Ectodermal cell (in vitro differentiated cells): ENCODE measurements around the gene GALNTL6.
"Not testable (repeated sequence)": the region's sequence is repeated elsewhere in the genome, so short reads cannot be mapped to it uniquely, and the experiment has no call there.

ENCODE experiments used
- H3K27ac ChIP-seq: 2 replicates; pipeline ENCODE4 v1.7.0; 2013; ENCODE audit warnings: mild to moderate bottlenecking, low read depth, low read length; ENCODE audit not compliant: insufficient read depth, poor library complexity, severe bottlenecking
- H3K27me3 ChIP-seq: 2 replicates; pipeline ENCODE4 v1.7.0; 2013; ENCODE audit warnings: mild to moderate bottlenecking, low read length; ENCODE audit not compliant: insufficient read depth, control insufficient read depth, poor library complexity, severe bottlenecking
- H3K36me3 ChIP-seq: one replicate; pipeline ENCODE4 v1.7.0; 2013; ENCODE audit warnings: low read length; ENCODE audit not compliant: control insufficient read depth, insufficient read depth
- H3K4me1 ChIP-seq: one replicate; pipeline ENCODE4 v1.7.0; 2013; ENCODE audit warnings: low read length; ENCODE audit not compliant: control insufficient read depth, insufficient read depth
- H3K4me3 ChIP-seq: 2 replicates; pipeline ENCODE4 v1.7.0; 2013; ENCODE audit warnings: low read depth, low read length, control low read depth; ENCODE audit not compliant: insufficient read depth
- H3K9me3 ChIP-seq: 2 replicates; pipeline ENCODE4 v1.7.0; 2013; ENCODE audit warnings: mild to moderate bottlenecking, low read length, moderate library complexity; ENCODE audit not compliant: control insufficient read depth
- WGBS, 2 experiments: methylation state at CpG; one replicate each; pipeline ENCODE4 v1.1.7; 2013; ENCODE audit warnings: missing lambda C conversion rate in 2 of 2; 5-methylcytosine and 5-hydroxymethylcytosine counted together

Gene GALNTL6

DNA sequence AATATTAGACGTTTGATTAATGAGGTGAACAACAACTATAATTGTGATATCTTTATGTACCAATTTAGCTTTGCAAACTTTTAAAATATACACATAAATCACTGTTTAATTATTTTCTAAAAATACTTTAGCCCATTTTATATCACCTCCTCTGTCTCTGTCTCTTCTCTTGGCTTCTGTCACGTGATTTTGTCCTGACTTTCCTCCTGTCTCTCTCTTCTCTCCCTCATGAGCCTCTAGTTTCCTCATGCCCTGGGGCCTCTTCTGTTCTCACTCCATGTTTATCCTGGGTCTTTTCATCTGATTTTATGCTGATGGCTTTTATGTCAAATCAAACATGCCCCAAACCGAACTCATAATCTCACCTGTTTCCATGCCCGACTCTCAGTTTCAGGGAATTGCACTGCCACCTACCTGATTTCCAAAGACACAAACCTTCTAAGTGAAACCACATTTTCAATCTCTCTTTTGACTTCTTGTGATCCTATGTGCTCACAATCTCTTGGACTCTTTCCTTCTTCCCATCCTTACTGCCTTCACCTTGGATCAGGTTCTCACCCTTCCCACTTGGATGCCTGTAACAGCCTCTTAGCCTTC lies 1052.4 kb downstream of the GALNTL6 start:
- WGBS, 2 experiments = 90 to 93% methylated on average over 3 of the region's 4 CpGs
- H3K4me3 ChIP-seq = no peak overlapping the region

DNA sequence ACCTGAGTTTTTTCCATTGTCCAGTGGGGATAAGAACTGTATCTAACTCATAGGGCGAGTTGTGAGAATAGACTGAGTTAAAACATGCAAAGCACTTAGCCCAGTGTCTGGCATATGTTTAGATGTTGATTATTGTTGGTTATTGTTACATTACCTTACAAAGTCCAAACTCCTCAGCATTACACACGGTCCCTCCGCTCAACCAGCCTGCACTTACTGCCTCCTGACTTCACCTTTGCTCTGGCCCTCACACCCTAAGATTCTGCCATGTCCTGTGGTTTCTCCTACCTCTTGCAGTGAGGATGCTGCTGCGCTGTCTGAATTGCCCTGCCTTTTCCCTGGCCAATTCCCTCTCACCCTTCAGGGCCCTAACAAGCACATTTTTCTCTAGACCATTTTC lies 1053.2 kb downstream of the GALNTL6 start:
- Histone ChIP-seq H3K27ac (no peak overlapping the region), H3K36me3 (no peaks in the 10 kb centered on the region), H3K9me3 (no peaks in the 10 kb centered on the region), H3K27me3 (no peaks in the 10 kb centered on the region), H3K4me1 (no peaks in the 10 kb centered on the region), H3K4me3 (no peak overlapping the region)
- WGBS, 2 experiments = 92% methylated on average over 4 of the region's 4 CpGs

More for the DNA sequence above, 1052.4 kb downstream of the GALNTL6 start:
- no peaks in the 10 kb centered on the region for H3K4me1 ChIP-seq
- no peaks in the 10 kb centered on the region for H3K9me3 ChIP-seq
- H3K27ac ChIP-seq = no peak overlapping the region
- no peaks in the 10 kb centered on the region for H3K36me3 ChIP-seq
- H3K27me3 ChIP-seq = no peaks in the 10 kb centered on the region

DNA sequence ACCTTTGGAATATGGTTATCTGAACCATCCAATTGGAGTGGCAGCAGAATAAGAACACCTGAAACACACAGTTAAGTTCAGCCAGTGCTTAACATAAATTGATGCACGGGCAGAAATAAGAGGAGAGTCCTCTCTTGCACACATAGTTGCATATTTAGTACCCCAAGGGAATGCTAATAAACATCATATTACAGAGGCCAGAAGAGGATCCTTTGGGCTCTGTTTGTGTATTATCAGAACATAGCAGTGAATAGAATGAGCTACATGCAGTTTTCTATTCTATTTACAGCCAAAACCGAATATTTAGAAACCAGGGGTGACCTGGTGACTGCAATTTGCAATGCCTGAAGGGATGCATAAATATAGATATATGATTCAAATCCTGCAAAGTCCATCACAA lies 1054.6 kb downstream of the GALNTL6 start:
- Histone ChIP-seq H3K36me3 (no peaks in the 10 kb centered on the region), H3K4me1 (no peaks in the 10 kb centered on the region), H3K27me3 (no peaks in the 10 kb centered on the region), H3K9me3 (no peaks in the 10 kb centered on the region), H3K4me3 (no peak overlapping the region), H3K27ac (no peak overlapping the region)
- WGBS, 2 experiments = 80 to 100% methylated on average over 1 to 2 of the region's 2 CpGs

DNA sequence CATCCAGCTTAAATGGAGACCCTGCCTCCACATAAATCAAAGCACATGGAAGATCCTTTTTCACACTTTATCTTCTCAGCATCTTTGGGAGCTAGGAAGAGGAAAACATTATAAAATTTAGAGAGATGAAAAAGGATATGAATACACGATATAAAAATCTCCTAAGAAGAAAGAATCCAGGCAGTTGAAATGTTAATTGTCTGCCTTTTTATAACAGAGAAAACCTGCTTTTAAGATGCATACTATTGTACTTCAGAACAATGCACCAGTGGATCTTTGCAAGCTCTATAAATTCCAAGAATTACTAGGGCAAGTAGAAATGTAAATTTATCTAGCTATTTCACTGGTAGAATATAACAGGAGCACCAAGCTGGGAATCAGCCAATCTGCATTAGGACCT lies 1055.1 kb downstream of the GALNTL6 start:
- Histone ChIP-seq H3K36me3 (no peaks in the 10 kb centered on the region), H3K27me3 (no peaks in the 10 kb centered on the region), H3K27ac (no peak overlapping the region), H3K4me3 (no peak overlapping the region), H3K4me1 (no peaks in the 10 kb centered on the region), H3K9me3 (no peaks in the 10 kb centered on the region)
- WGBS, 2 experiments = 67% methylated on average over 1 of the region's 1 CpG; no CpG with 5 or more reads in 1 of the 2 experiments

DNA sequence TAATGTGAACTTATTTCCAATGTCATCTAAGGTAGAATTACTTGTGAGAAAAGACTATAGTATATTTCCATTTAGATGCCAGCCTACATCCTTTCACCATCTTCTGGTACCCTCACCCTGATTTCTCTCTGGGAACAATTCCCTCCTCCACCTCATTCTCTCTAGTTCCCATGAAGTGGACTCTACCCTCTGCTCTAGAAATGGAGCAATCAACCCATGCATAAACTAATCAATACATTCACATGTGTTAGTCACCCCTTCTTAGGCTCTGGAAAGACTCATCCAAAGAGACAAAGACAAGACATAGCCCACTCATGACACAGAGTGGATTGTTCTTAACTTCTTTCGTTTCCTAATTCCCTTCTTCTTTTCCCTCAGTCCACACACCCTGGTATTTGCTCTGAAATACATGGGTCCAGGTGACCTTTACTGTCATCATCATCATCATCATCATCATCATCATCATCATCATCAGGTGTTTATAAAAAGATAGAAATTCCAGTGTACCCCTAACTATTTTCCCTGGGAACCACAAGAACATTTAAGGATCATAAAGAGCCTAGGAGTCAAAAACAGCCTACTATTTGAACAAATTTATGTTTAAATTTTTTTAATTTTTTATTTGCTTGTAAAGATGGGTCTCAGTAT lies 1056.5 kb downstream of the GALNTL6 start:
- Histone ChIP-seq H3K4me3 (no peak overlapping the region), H3K4me1 (no peaks in the 10 kb centered on the region), H3K27ac (no peak overlapping the region), H3K36me3 (no peaks in the 10 kb centered on the region), H3K27me3 (no peaks in the 10 kb centered on the region), H3K9me3 (no peaks in the 10 kb centered on the region)
- WGBS, 2 experiments = 80 to 90% methylated on average over 1 of the region's 1 CpG

DNA sequence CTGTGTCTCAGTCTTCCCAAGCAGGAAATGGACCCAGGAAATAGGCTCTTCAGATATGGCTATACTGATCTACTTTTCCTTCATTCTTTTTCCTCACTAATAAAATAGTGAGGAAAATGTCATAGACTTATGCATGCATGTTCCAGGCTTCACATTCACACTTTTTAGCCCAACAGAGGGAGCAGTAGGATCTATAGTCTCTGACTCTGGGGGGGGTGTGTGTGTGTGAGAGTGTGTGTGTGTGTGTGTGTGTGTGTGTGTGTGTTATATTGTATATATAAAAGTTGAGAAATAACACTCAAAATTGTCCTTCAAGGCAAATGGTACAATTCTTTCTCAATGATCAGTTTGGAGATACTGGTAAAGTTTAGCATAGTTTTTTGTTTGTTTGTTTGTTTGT lies 1058.2 kb downstream of the GALNTL6 start:
- Histone ChIP-seq H3K4me3 (no peak overlapping the region), H3K9me3 (no peaks in the 10 kb centered on the region), H3K27me3 (no peaks in the 10 kb centered on the region), H3K27ac (no peak overlapping the region), H3K4me1 (no peaks in the 10 kb centered on the region), H3K36me3 (no peaks in the 10 kb centered on the region)

DNA sequence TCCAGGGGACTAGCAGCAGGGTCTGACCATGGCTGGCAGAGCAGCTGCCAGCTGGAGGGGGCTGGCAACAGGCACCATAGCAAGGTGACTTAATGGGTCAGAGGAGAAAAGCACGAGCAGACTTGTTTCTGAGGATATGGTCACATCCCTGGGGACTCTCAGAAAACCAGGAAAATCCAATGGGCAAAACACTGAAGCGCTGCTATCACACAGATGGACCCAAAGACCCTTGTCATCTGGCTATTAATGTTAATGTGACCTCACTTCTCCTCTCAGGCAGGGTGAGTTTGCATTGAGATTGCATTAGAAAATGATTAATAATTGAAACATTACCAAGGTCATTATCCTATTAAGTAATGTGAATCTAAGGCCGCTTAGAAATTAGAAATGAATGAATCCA lies 1061.7 kb downstream of the GALNTL6 start:
- no peaks in the 10 kb centered on the region for H3K27me3 ChIP-seq
- H3K27ac ChIP-seq = no peak overlapping the region
- H3K4me3 ChIP-seq = no peak overlapping the region
- H3K36me3 ChIP-seq = no peaks in the 10 kb centered on the region
- H3K9me3 ChIP-seq = no peaks in the 10 kb centered on the region
- WGBS, 2 experiments = 90 to 96% methylated on average over 2 to 3 of the region's 3 CpGs
- no peaks in the 10 kb centered on the region for H3K4me1 ChIP-seq

DNA sequence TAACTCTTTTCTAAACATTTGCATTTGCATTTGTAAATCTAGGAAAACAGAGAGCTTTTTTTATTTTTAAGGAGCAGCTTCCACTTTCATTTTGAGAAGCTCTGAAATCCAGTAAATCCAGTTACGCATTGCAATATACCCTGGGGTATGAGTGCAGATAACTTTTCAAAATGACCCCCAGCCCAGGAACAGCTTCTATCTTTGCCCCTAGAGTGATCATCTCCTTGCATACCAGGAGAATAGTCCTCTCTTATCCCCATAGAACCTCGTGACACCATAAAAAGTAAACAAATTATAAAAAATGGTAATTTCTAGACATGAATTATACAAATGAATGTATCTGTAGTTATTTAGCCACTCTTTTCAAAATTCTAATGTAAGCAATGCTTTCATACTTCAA lies 1063.2 kb downstream of the GALNTL6 start:
- H3K36me3 ChIP-seq = no peaks in the 10 kb centered on the region
- WGBS, 2 experiments = 89 to 100% methylated on average over 1 of the region's 2 CpGs
- no peaks in the 10 kb centered on the region for H3K4me1 ChIP-seq
- no peak overlapping the region for H3K27ac ChIP-seq
- H3K27me3 ChIP-seq = no peaks in the 10 kb centered on the region
- H3K4me3 ChIP-seq = no peak overlapping the region
- H3K9me3 ChIP-seq = no peaks in the 10 kb centered on the region

DNA sequence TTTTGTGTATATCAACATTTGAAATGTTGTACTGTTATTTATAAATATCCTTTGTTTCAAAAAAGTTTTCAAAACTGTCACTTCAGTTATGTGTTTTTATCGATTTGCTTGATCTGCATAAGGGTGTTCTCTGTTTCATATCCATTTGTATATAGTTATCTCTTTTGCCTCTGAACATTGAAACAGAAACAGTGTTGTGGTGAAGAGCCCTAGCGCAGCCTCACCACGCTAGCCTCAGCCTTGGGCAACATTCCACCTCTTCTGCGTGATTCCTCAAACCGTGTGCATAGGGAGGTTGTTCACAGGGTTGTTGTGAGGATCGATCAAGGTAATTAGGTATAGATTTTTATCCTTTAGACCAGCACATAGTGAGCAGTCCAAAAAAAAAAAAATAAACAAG lies 1068.4 kb downstream of the GALNTL6 start:
- Histone ChIP-seq H3K36me3 (no peaks in the 10 kb centered on the region), H3K9me3 (no peaks in the 10 kb centered on the region), H3K4me1 (no peaks in the 10 kb centered on the region), H3K27ac (no peak overlapping the region), H3K27me3 (no peaks in the 10 kb centered on the region), H3K4me3 (no peak overlapping the region)
- 90 to 95% methylated on average over 5 to 6 of the region's 6 CpGs for WGBS, 2 experiments

DNA sequence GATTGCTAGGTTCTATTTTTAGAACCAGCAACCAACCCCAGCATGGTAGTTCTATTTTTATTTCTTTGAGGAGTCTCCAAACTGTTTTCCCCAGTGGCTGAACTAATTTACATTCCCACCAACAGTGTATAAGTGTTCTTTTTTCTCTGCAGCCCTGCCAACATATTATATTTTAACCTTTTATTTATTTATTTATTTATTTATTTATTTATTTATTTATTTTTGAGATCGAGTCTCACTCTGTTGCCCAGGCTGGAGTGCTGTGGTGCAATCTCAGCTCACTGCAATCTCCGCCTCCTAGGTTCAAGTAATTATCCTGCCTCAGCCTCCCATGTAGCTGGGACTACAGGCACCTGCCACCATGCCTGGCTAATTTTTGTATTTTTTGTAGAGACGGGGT lies 1074.2 kb downstream of the GALNTL6 start:
- 90 to 93% methylated on average over 3 of the region's 3 CpGs for WGBS, 2 experiments
- not testable (repeated sequence) for H3K4me1 ChIP-seq, H3K36me3 ChIP-seq, H3K27me3 ChIP-seq, H3K27ac ChIP-seq, H3K4me3 ChIP-seq, H3K9me3 ChIP-seq
